IMR-90 (cell line): ENCODE data around the gene TRUB2. TPM values are rescaled to one million over a fixed set of nuclear protein-coding genes. Genes with fewer than 3 reads are reported as not detected.
A peak's percentile ranks its signal among the peaks of the same experiment; 100 is the strongest.

Experiments
- ATAC-seq: fragments of 200-7000 bp; cut with Tn5 transposase; 2 replicates; pipeline ENCODE4 v1.9.1; 2020; ENCODE audit warnings: low read depth, mild to moderate bottlenecking, moderate library complexity
- BruUV-seq: library from RNA; stranded (reverse); fragments of 400-500 nt; replicated peaks from 2 replicates; lab custom pipeline; 2021; lab: Mats Ljungman, UMichigan
- CTCF ChIA-PET: fragments of 300-600 bp; formaldehyde crosslinking; extraction: SDS; loops from one replicate; lab custom pipeline; 2021; ENCODE audit warnings: antibody characterized with exemption; lab: Yijun Ruan, JAX
- POLR2A ChIA-PET: fragments of 300-600 bp; sonication (Branson Sonifier 250); formaldehyde crosslinking; loops from one replicate; lab custom pipeline; 2022; ENCODE audit warnings: antibody characterized with exemption; ENCODE audit not compliant: unreplicated experiment; lab: Charles Lee
- DNase-seq: peaks from one replicate; pipeline ENCODE4 v3.0.0; 2013
- H2AFZ ChIP-seq: replicated peaks from 2 replicates; pipeline ENCODE3; 2013; ENCODE audit warnings: low read length, mild to moderate bottlenecking; ENCODE audit not compliant: poor library complexity
- H2AK5ac ChIP-seq: 2 replicates; pipeline ENCODE4 v1.6.1; 2013; ENCODE audit warnings: low read depth, low read length, inconsistent platforms
- H2AK9ac ChIP-seq: replicated peaks from 2 replicates; pipeline ENCODE3; 2013; ENCODE audit warnings: mild to moderate bottlenecking, low read depth, low read length, moderate library complexity; ENCODE audit not compliant: poor library complexity
- H2BK120ac ChIP-seq: 2 replicates; pipeline ENCODE4 v1.6.1; 2013; ENCODE audit warnings: low read depth, low read length, inconsistent platforms
- H2BK15ac ChIP-seq: 3 replicates; pipeline ENCODE4 v1.6.1; 2013; ENCODE audit warnings: low read depth, low read length, inconsistent platforms
- H2BK20ac ChIP-seq: 2 replicates; pipeline ENCODE4 v1.6.1; 2013; ENCODE audit warnings: low read depth, mild to moderate bottlenecking, inconsistent platforms, low read length, moderate library complexity
- H2BK5ac ChIP-seq: 2 replicates; pipeline ENCODE4 v1.6.1; 2013; ENCODE audit warnings: mild to moderate bottlenecking, low read depth, low read length, inconsistent platforms; ENCODE audit not compliant: poor library complexity, severe bottlenecking
- H3K14ac ChIP-seq: replicated peaks from 2 replicates; pipeline ENCODE4 v1.6.1; 2013; ENCODE audit warnings: low read depth, low read length, inconsistent platforms
- H3K18ac ChIP-seq: 2 replicates; pipeline ENCODE4 v1.6.1; 2013; ENCODE audit warnings: low read depth, low read length, control low read depth
- H3K23ac ChIP-seq: 2 replicates; pipeline ENCODE4 v1.6.1; 2013; ENCODE audit warnings: low read depth, low read length, inconsistent platforms
- H3K27ac ChIP-seq: 2 replicates; pipeline ENCODE4 v1.5.1; 2013; ENCODE audit warnings: mild to moderate bottlenecking, control low read depth, low read length; ENCODE audit not compliant: insufficient read depth
- H3K27me3 ChIP-seq: 2 replicates; pipeline ENCODE4 v1.6.1; 2013; ENCODE audit warnings: low read length; ENCODE audit not compliant: control insufficient read depth, insufficient read depth
- H3K36me3 ChIP-seq: 2 replicates; pipeline ENCODE4 v1.6.1; 2013; ENCODE audit warnings: low read length, mixed read lengths; ENCODE audit not compliant: control insufficient read depth, insufficient read depth
- H3K4ac ChIP-seq: 2 replicates; pipeline ENCODE4 v1.6.1; 2013; ENCODE audit warnings: low read depth, low read length, inconsistent platforms
- H3K4me1 ChIP-seq: 2 replicates; pipeline ENCODE4 v1.6.1; 2013; ENCODE audit warnings: low read length, mixed read lengths; ENCODE audit not compliant: control insufficient read depth, insufficient read depth
- H3K4me2 ChIP-seq: 2 replicates; pipeline ENCODE4 v1.6.1; 2013; ENCODE audit warnings: low read depth, mild to moderate bottlenecking, control low read depth, low read length, moderate library complexity
- H3K4me3 ChIP-seq: 2 replicates; pipeline ENCODE4 v1.5.1; 2013; ENCODE audit warnings: low read depth, mild to moderate bottlenecking, control low read depth, low read length, moderate library complexity; ENCODE audit not compliant: insufficient read depth
- H3K56ac ChIP-seq: 2 replicates; pipeline ENCODE4 v1.6.1; 2013; ENCODE audit warnings: low read length, inconsistent platforms; ENCODE audit not compliant: insufficient read depth; ENCODE audit errors: extremely low read depth
- H3K79me1 ChIP-seq, 2 experiments: 2 replicates each; pipeline ENCODE4 v1.6.1; 2013; ENCODE audit warnings: low read length in 2 of 2, inconsistent platforms in 1 of 2, low read depth in 1 of 2
- H3K9ac ChIP-seq: 2 replicates; pipeline ENCODE4 v1.6.1; 2013; ENCODE audit warnings: low read depth, low read length, control low read depth
- H3K9me1 ChIP-seq: 2 replicates; pipeline ENCODE4 v1.6.1; 2013; ENCODE audit warnings: low read length, inconsistent platforms; ENCODE audit not compliant: insufficient read depth
- H3K9me3 ChIP-seq: 2 replicates; pipeline ENCODE4 v1.6.1; 2013; ENCODE audit warnings: low read length; ENCODE audit not compliant: control insufficient read depth, insufficient read depth
- H4K20me1 ChIP-seq: 2 replicates; pipeline ENCODE4 v1.6.1; 2013; ENCODE audit warnings: low read length, inconsistent platforms; ENCODE audit not compliant: insufficient read depth
- H4K5ac ChIP-seq: 2 replicates; pipeline ENCODE4 v1.6.1; 2013; ENCODE audit warnings: mild to moderate bottlenecking, low read depth, low read length, control low read depth
- H4K8ac ChIP-seq, 2 experiments: 2 replicates each; pipeline ENCODE4 v1.6.1; 2013; ENCODE audit warnings: low read depth in 2 of 2, low read length in 2 of 2, control low read depth in 1 of 2, inconsistent platforms in 1 of 2
- H4K91ac ChIP-seq: 2 replicates; pipeline ENCODE4 v1.6.1; 2013; ENCODE audit warnings: low read depth, low read length, inconsistent platforms; ENCODE audit not compliant: insufficient read depth
- BHLHE40 ChIP-seq: fragments of 150-350 bp; IDR thresholded peaks from 2 replicates; pipeline ENCODE4 v1.6.1; 2016; ENCODE audit warnings: mild to moderate bottlenecking, low read depth, low read length
- CEBPB ChIP-seq: IDR thresholded peaks from 2 replicates; pipeline ENCODE4 v1.6.1; 2012; ENCODE audit warnings: low read depth, low read length, improper control_type of control experiment
- CHD1 ChIP-seq: IDR thresholded peaks from 2 replicates; pipeline ENCODE4 v1.6.1; 2012; ENCODE audit warnings: low read depth, low read length, improper control_type of control experiment
- CTCF ChIP-seq: conservative IDR thresholded peaks from 2 replicates; pipeline ENCODE4 v1.5.1; 2012; ENCODE audit warnings: mild to moderate bottlenecking, low read depth, low read length, improper control_type of control experiment
- ELK1 ChIP-seq: fragments of 150-350 bp; IDR thresholded peaks from 2 replicates; pipeline ENCODE4 v1.6.1; 2016; ENCODE audit warnings: low read depth, mild to moderate bottlenecking, low read length, moderate library complexity, borderline replicate concordance
- FOS ChIP-seq: fragments of 150-350 bp; IDR thresholded peaks from 2 replicates; pipeline ENCODE4 v1.6.1; 2016; ENCODE audit warnings: low read depth, low read length
- MAFK ChIP-seq: IDR thresholded peaks from 2 replicates; pipeline ENCODE4 v1.6.1; 2012; ENCODE audit warnings: low read depth, low read length, improper control_type of control experiment
- MAZ ChIP-seq: IDR thresholded peaks from 2 replicates; pipeline ENCODE4 v1.6.1; 2012; ENCODE audit warnings: low read depth, mild to moderate bottlenecking, low read length, improper control_type of control experiment, moderate library complexity, borderline replicate concordance
- MXI1 ChIP-seq: IDR thresholded peaks from 2 replicates; pipeline ENCODE4 v1.6.1; 2012; ENCODE audit warnings: low read depth, mild to moderate bottlenecking, low read length, moderate library complexity, borderline replicate concordance
- NFE2L2 ChIP-seq: fragments of 150-350 bp; IDR thresholded peaks from 2 replicates; pipeline ENCODE4 v1.6.1; 2016; ENCODE audit warnings: low read depth, mild to moderate bottlenecking, low read length
- POLR2A ChIP-seq: IDR thresholded peaks from 2 replicates; pipeline ENCODE4 v1.6.1; 2012; ENCODE audit warnings: mild to moderate bottlenecking, low read depth, low read length
- RAD21 ChIP-seq: IDR thresholded peaks from 2 replicates; pipeline ENCODE4 v1.6.1; 2012; ENCODE audit warnings: low read length, improper control_type of control experiment
- RCOR1 ChIP-seq: IDR thresholded peaks from 2 replicates; pipeline ENCODE4 v1.6.1; 2012; ENCODE audit warnings: mild to moderate bottlenecking, low read length, improper control_type of control experiment; ENCODE audit not compliant: insufficient replicate concordance
- RFX5 ChIP-seq: IDR thresholded peaks from 2 replicates; pipeline ENCODE4 v1.8.0; 2012; ENCODE audit warnings: low read depth, mild to moderate bottlenecking, low read length, moderate library complexity
- SMC3 ChIP-seq: fragments of 150-350 bp; IDR thresholded peaks from 2 replicates; pipeline ENCODE4 v1.6.1; 2016; ENCODE audit warnings: low read depth, mild to moderate bottlenecking, antibody characterized with exemption, low read length, moderate library complexity
- WGBS, 2 experiments: methylation state at CpG; one replicate each; pipeline versions ENCODE4 v1.1.5 to v1.1.7; 2013; ENCODE audit warnings: missing lambda C conversion rate in 2 of 2; ENCODE audit not compliant: insufficient read length in 1 of 2; ENCODE audit errors: extremely low coverage in 2 of 2; 5-methylcytosine and 5-hydroxymethylcytosine counted together
- dilution Hi-C: fragments of 300-500 bp; cut with HindIII; formaldehyde crosslinking; loops from one replicate; pipeline ENCODE4 v1.14.3; 2018; ENCODE audit warnings: low sequenced_read_pairs; ENCODE audit not compliant: unreplicated experiment
- in situ Hi-C: fragments of 300-500 bp; cut with MboI; formaldehyde crosslinking; loops from 3 replicates; pipeline ENCODE4 v1.14.3; 2019; ENCODE audit warnings: low sequenced_read_pairs, inconsistent platforms, mixed read lengths
- intact Hi-C: fragments of 100-400 bp; cut with micrococcal nuclease; formaldehyde crosslinking; loops from 2 replicates; pipeline ENCODE4 v1.10.0; 2022
- polyA plus RNA-seq, 3 experiments: library from polyadenylated mRNA; depleted of rRNA; stranded (reverse); fragments of >200 nt; gene quantifications; 2 replicates each; pipeline ENCODE4 v1.2.3, GENCODE V29; 2012; ENCODE audit warnings: low replicate concordance in 1 of 3
- total RNA-seq: library from RNA; depleted of rRNA; stranded (reverse); fragments of >200 nt; gene quantifications from 2 replicates; pipeline ENCODE4 v1.2.3, GENCODE V29; 2012
- TF ChIP-seq, protein P1 (sequence below): fragments of 150-350 bp; IDR thresholded peaks from 2 replicates; pipeline ENCODE4 v1.6.1; 2017; ENCODE audit warnings: mild to moderate bottlenecking, antibody characterized with exemption, low read length, low read depth

The TRUB2 gene
- total and polyA plus RNA-seq, 2 of the 4 experiments (the other 2 are of a cell fraction), result 18.0 to 21.3 TPM

DNA sequence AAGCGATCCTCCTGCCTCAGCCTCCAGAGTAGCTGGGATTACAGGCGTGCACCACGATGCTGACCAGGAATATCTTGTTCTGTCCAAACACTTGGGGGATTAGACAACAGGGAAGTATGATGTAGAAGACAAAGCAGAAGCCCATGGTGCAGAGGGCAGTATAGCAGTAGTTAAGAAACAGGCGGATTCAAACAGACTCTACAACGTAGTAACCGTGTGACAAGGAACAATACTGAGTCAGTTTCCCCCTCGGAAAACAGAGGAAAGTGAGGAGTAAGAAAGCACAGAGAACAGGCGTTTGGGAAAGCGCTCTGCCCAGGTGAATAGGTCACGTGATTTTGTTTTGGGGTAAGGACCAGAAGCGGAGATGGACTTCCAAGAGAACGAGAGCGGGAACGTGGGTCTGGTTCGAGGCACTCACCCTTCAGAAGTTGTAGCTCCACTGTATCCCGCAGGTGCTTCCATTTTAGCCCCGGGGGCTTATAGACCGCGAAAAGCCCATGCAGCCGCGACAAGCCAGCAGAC is 306 bp downstream of the TRUB2 start:
- Histone ChIP-seq H3K36me3 (peaks cover 16% of the 10 kb centered on the region), H2BK20ac (no peak overlapping the region), H2AK5ac (peak overlapping the region; percentile 84), H4K20me1 (0 out of 2 replicates have a peak, but pooled peaks cover 4% of the 10 kb centered on the region), H3K18ac (no peak overlapping the region), H3K4me2 (peak overlapping the region; percentile 95), H3K27me3 (no peaks in the 10 kb centered on the region), H4K8ac (peak overlapping the region; percentile 99 to 100), H3K4me1 (peaks cover 5% of the 10 kb centered on the region), H2BK15ac (peak overlapping the region; percentile 48; the same call in 2 of the 3 replicates), H3K56ac (peak overlapping the region; percentile 74), H2AFZ (peak overlapping the region; percentile 98), H3K9me1 (peaks cover 2% of the 10 kb centered on the region; the same call in 1 of the 2 replicates), H3K14ac (peak overlapping the region; percentile 1), H2AK9ac (peak overlapping the region; percentile 89), H3K79me1 (peaks cover 38 to 51% of the 10 kb centered on the region in 2 experiments), H3K27ac (peak overlapping the region; percentile 37), H3K4ac (peak overlapping the region; percentile 80), H2BK120ac (no peak overlapping the region), H4K5ac (peak overlapping the region; percentile 85), H2BK5ac (peak overlapping the region; percentile 33), H4K91ac (peak overlapping the region; percentile 85; the same call in 1 of the 2 replicates), H3K4me3 (peak overlapping the region; percentile 57), H3K9ac (peak overlapping the region; percentile 89), H3K9me3 (no peaks in the 10 kb centered on the region), H3K23ac (peak overlapping the region; percentile 84)
- in situ Hi-C loops (no loop called here), intact Hi-C loops (loop anchor here (2.0 kb wide), 1 partner anchor 27 kb away; no protein-coding TSS in a partner anchor), dilution Hi-C loops (no loop called here)
- WGBS, 2 experiments, result 2% methylated on average over 13 of the region's 21 CpGs; no CpG with 5 or more reads in 1 of the 2 experiments
- peak; percentile 8 for ATAC-seq
- CTCF ChIA-PET, result no interaction called here
- DNase-seq, result no peak
- POLR2A ChIA-PET, result no interaction called here
- no TSS peak for BruUV-seq
- TF ChIP-seq SMC3 (no peak), POLR2A (no peak), ELK1 (no peak), FOS (no peak), CTCF (no peak), NFE2L2 (no peak), BHLHE40 (0 out of 2 replicates have a peak, but pooled peaks have one; percentile 3), RCOR1 (no peak), MXI1 (no peak), MAZ (no peak), MAFK (no peak), CHD1 (no peak), CEBPB (no peak), RFX5 (no peak), RAD21 (no peak)
- TF ChIP-seq, protein P1, sequence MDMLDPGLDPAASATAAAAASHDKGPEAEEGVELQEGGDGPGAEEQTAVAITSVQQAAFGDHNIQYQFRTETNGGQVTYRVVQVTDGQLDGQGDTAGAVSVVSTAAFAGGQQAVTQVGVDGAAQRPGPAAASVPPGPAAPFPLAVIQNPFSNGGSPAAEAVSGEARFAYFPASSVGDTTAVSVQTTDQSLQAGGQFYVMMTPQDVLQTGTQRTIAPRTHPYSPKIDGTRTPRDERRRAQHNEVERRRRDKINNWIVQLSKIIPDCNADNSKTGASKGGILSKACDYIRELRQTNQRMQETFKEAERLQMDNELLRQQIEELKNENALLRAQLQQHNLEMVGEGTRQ, result peak; percentile 85
